Suppressor macrophage treated with lipopolysaccharide for 1 hour (primary cell): ENCODE data around the gene PDE8B.

Experiments used
- DNase-seq, 3 donors: peaks; one replicate each; pipeline ENCODE4 v3.0.0-alpha.2; 2020 to 2022

The PDE8B gene

GRCh38 chr5:77322406-77322805 lies 111.9 kb downstream of the PDE8B start:
- DNase-seq: no peak

GRCh38 chr5:77325921-77326541 lies 115.6 kb downstream of the PDE8B start:
- no peak for DNase-seq

GRCh38 chr5:77326986-77327734 lies 116.7 kb downstream of the PDE8B start:
- no peak for DNase-seq

- DNase-seq: no peak
These were observed 118.6 kb downstream of the PDE8B start for GRCh38 chr5:77328930-77329647.

GRCh38 chr5:77329664-77330430 lies 119.4 kb downstream of the PDE8B start:
- DNase-seq: no peak

- no peak for DNase-seq
These were observed 122.6 kb downstream of the PDE8B start for GRCh38 chr5:77333036-77333435.

GRCh38 chr5:77333451-77334123 lies 123.1 kb downstream of the PDE8B start:
- no peak for DNase-seq

- no peak for DNase-seq
These were observed 126.8 kb downstream of the PDE8B start for GRCh38 chr5:77337246-77337645.

GRCh38 chr5:77337686-77338085 lies 127.2 kb downstream of the PDE8B start:
- DNase-seq: no peak

- no peak for DNase-seq
These were observed 128.9 kb downstream of the PDE8B start for GRCh38 chr5:77339337-77339890.

GRCh38 chr5:77343165-77343564 lies 132.7 kb downstream of the PDE8B start:
- no peak for DNase-seq

- no peak for DNase-seq
These were observed 137.1 kb downstream of the PDE8B start for GRCh38 chr5:77347435-77348098.

GRCh38 chr5:77353251-77353650 lies 142.8 kb downstream of the PDE8B start:
- DNase-seq: no peak

GRCh38 chr5:77354454-77354853 lies 144.0 kb downstream of the PDE8B start:
- DNase-seq: no peak

- DNase-seq: no peak
These were observed 144.6 kb downstream of the PDE8B start for GRCh38 chr5:77355080-77355479.

GRCh38 chr5:77355751-77356150 lies 145.3 kb downstream of the PDE8B start:
- no peak for DNase-seq

- no peak for DNase-seq
These were observed 146.3 kb downstream of the PDE8B start for GRCh38 chr5:77356740-77357139.

GRCh38 chr5:77358255-77359205 lies 148.1 kb downstream of the PDE8B start:
- no peak for DNase-seq

- no peak for DNase-seq
These were observed 148.8 kb downstream of the PDE8B start for GRCh38 chr5:77359231-77359630.

GRCh38 chr5:77360381-77360780 lies 149.9 kb downstream of the PDE8B start:
- DNase-seq: no peak

GRCh38 chr5:77360973-77361372 lies 150.5 kb downstream of the PDE8B start:
- DNase-seq: no peak
